Measurements from ENCODE around the gene SULT1A3. TPM values are rescaled to one million over a fixed set of nuclear protein-coding genes. Genes with fewer than 3 reads are reported as not detected.
"Not testable (repeated sequence)": the region's sequence is repeated elsewhere in the genome, so short reads cannot be mapped to it uniquely, and the experiment has no call there.

SULT1A3 gene
- total RNA-seq, 1 donor from 2014 or later = 28.3 TPM

GRCh38 chr16:30186782-30187555 is 12.1 kb upstream of the SULT1A3 start:
- DNase-seq (ENCODE audit: low spot score) = peak; percentile 65

- no peak for DNase-seq (ENCODE audit: low spot score)
Measured at GRCh38 chr16:30187556-30187865, 11.5 kb upstream of the SULT1A3 start.

GRCh38 chr16:30187971-30188561 is 11.0 kb upstream of the SULT1A3 start:
- no peak for DNase-seq (ENCODE audit: low spot score)

GRCh38 chr16:30191158-30191557 is 7.9 kb upstream of the SULT1A3 start:
- not testable (repeated sequence) for DNase-seq (ENCODE audit: low spot score)

- DNase-seq (ENCODE audit: low spot score) = not testable (repeated sequence)
Measured at GRCh38 chr16:30193098-30193497, 6.0 kb upstream of the SULT1A3 start.

- not testable (repeated sequence) for DNase-seq (ENCODE audit: low spot score)
Measured at GRCh38 chr16:30193615-30194014, 5.4 kb upstream of the SULT1A3 start, which contains the start of the genes BOLA2B and SLX1A. TSS of gene BOLA2B (minus strand) at chr16:30193666. CDS start at chr16:30193595, 71 bp downstream. TSS of gene SLX1A (plus strand) at chr16:30193875. CDS start at chr16:30194085, 210 bp downstream.

GRCh38 chr16:30194172-30194925 is 4.7 kb upstream of the SULT1A3 start:
- peak; percentile 42 for DNase-seq (ENCODE audit: low spot score)

GRCh38 chr16:30197001-30197400 is 2.1 kb upstream of the SULT1A3 start:
- not testable (repeated sequence) for DNase-seq (ENCODE audit: low spot score)

- not testable (repeated sequence) for DNase-seq (ENCODE audit: low spot score)
Measured at GRCh38 chr16:30199608-30200343, 721 bp downstream of the SULT1A3 start.

GRCh38 chr16:30205541-30206236 is 6.6 kb downstream of the SULT1A3 start:
- peak; percentile 44 for DNase-seq (ENCODE audit: low spot score)

GRCh38 chr16:30206252-30206651 is 7.2 kb downstream of the SULT1A3 start:
- not testable (repeated sequence) for DNase-seq (ENCODE audit: low spot score)

- DNase-seq (ENCODE audit: low spot score) = peak; percentile 47
Measured at GRCh38 chr16:30207063-30207704, 8.1 kb downstream of the SULT1A3 start.

- DNase-seq (ENCODE audit: low spot score) = not testable (repeated sequence)
Measured at GRCh38 chr16:30209032-30209431, 10.0 kb downstream of the SULT1A3 start.

- DNase-seq (ENCODE audit: low spot score) = not testable (repeated sequence)
Measured at GRCh38 chr16:30211414-30211813, 12.4 kb downstream of the SULT1A3 start.

- DNase-seq (ENCODE audit: low spot score) = peak; percentile 25
Measured at GRCh38 chr16:30217082-30217481, 18.0 kb downstream of the SULT1A3 start.

- not testable (repeated sequence) for DNase-seq (ENCODE audit: low spot score)
Measured at GRCh38 chr16:30248379-30248778, 49.3 kb downstream of the SULT1A3 start, which contains the start of gene NPIPB13. TSS of gene NPIPB13 (minus strand) at chr16:30248479. CDS start at chr16:30245573, 2,906 bp downstream.
